ENCODE results near the gene TMBIM1. TPM values are rescaled to one million over a fixed set of nuclear protein-coding genes. Genes with fewer than 3 reads are reported as not detected.

Gene TMBIM1
- total and polyA plus RNA-seq, 8 donors, result 94.6 to 318 (median 129) TPM

GRCh38 chr2:218269900-218270720 lies 22.2 kb downstream of the TMBIM1 start, which contains the start of the genes AAMP and PNKD:
Gene AAMP (minus strand): TSS chr2:218270137. CDS start chr2:218270086, 51 bp downstream.
Gene PNKD (plus strand): TSS chr2:218270519. CDS start chr2:218270536, 17 bp downstream.
- no peaks in the 10 kb centered on the region for H3K9me3 ChIP-seq
- intact Hi-C loops (cut with DNase I; ENCODE audit: low total_unique reads), result loop anchor here (10.0 kb wide), 1 partner anchor 85 kb away; no protein-coding TSS in a partner anchor
- TF ChIP-seq POLR2AphosphoS5 (IDR thresholded peaks at IDR 0.05), result peak; percentile 57 to 87 (median 85)
- TF ChIP-seq POLR2A (IDR thresholded peaks at IDR 0.05), result peak in 2 of 4 donors; percentile 19 to 42
- TF ChIP-seq EP300 (IDR thresholded peaks at IDR 0.05), result no peak
- peak in 2 of 7 experiments; percentile 22 to 41 for TF ChIP-seq CTCF (IDR thresholded peaks at IDR 0.05)
- H3K4me1 ChIP-seq, result peaks cover 40 to 88% (median 82%) of the 10 kb centered on the region in 4 donors
- H3K4me3 ChIP-seq, result peak within 1 kb of the TSS; percentile 73 to 88 (median 82)
- peak within 1 kb of the TSS; percentile 82 to 99 (median 89) for H3K27ac ChIP-seq
- H3K27me3 ChIP-seq, result no peaks in the 10 kb centered on the region
- H3K36me3 ChIP-seq, result peaks cover 36 to 49% (median 48%) of the 10 kb centered on the region in 4 donors
- DNase-seq, result peak; percentile 100
- 0% methylated on average over 53 to 64 of the region's 64 CpGs for WGBS, 5 donors

GRCh38 chr2:218267259-218267658 lies 25.0 kb downstream of the TMBIM1 start:
- TF ChIP-seq POLR2A (IDR thresholded peaks at IDR 0.05), result no peak
- no peak for TF ChIP-seq EP300 (IDR thresholded peaks at IDR 0.05)
- no peak for TF ChIP-seq POLR2AphosphoS5 (IDR thresholded peaks at IDR 0.05)
- no peak for TF ChIP-seq CTCF (IDR thresholded peaks at IDR 0.05)
- H3K36me3 ChIP-seq, result peaks cover 24 to 58% (median 56%) of the 10 kb centered on the region in 4 donors

GRCh38 chr2:218266316-218266979 lies 25.9 kb downstream of the TMBIM1 start:
- 73 to 92% (median 81%) methylated on average over 11 to 15 of the region's 15 CpGs for WGBS, 5 donors
- no peak for DNase-seq
- intact Hi-C loops (cut with DNase I; ENCODE audit: low total_unique reads), result loop anchor here (10.0 kb wide), 1 partner anchor 82 kb away; no protein-coding TSS in a partner anchor
- peak overlapping the region in 4 of 5 donors; percentile 84 to 89 (median 86) for H3K27ac ChIP-seq
- no peak overlapping the region for H3K4me3 ChIP-seq
- no peak for TF ChIP-seq CTCF (IDR thresholded peaks at IDR 0.05)
- no peak for TF ChIP-seq POLR2A (IDR thresholded peaks at IDR 0.05)
- TF ChIP-seq EP300 (IDR thresholded peaks at IDR 0.05), result no peak
- no peak for TF ChIP-seq POLR2AphosphoS5 (IDR thresholded peaks at IDR 0.05)
- no peaks in the 10 kb centered on the region for H3K9me3 ChIP-seq
- H3K36me3 ChIP-seq, result peaks cover 24 to 58% (median 56%) of the 10 kb centered on the region in 4 donors
- no peaks in the 10 kb centered on the region for H3K27me3 ChIP-seq
- peaks cover 58 to 92% (median 87%) of the 10 kb centered on the region in 4 donors for H3K4me1 ChIP-seq

More at GRCh38 chr2:218267259-218267658, 25.0 kb downstream of the TMBIM1 start:
- intact Hi-C loops (cut with DNase I; ENCODE audit: low total_unique reads), result loop anchor here (10.0 kb wide), 1 partner anchor 82 kb away; no protein-coding TSS in a partner anchor
- peaks cover 58 to 92% (median 87%) of the 10 kb centered on the region in 4 donors for H3K4me1 ChIP-seq
- no peaks in the 10 kb centered on the region for H3K9me3 ChIP-seq
- DNase-seq, result no peak
- H3K27ac ChIP-seq, result peak overlapping the region in 2 of 5 donors; percentile 19 to 89
- no peaks in the 10 kb centered on the region for H3K27me3 ChIP-seq
- H3K4me3 ChIP-seq, result no peak overlapping the region
- WGBS, 5 donors, result 89 to 95% (median 93%) methylated on average over 6 of the region's 6 CpGs

- no peaks in the 10 kb centered on the region for H3K27me3 ChIP-seq
- no peaks in the 10 kb centered on the region for H3K9me3 ChIP-seq
- intact Hi-C loops (cut with DNase I; ENCODE audit: low total_unique reads), result loop anchor here (10.0 kb wide), 1 partner anchor 81 kb away; no protein-coding TSS in a partner anchor
- H3K36me3 ChIP-seq, result peaks cover 24 to 58% (median 56%) of the 10 kb centered on the region in 4 donors
- peak overlapping the region; percentile 57 to 89 (median 86) for H3K27ac ChIP-seq
- DNase-seq, result no peak
- H3K4me1 ChIP-seq, result peaks cover 61 to 92% (median 87%) of the 10 kb centered on the region in 4 donors
- H3K4me3 ChIP-seq, result peak overlapping the region in 1 of 4 donors; percentile 14
- TF ChIP-seq POLR2A (IDR thresholded peaks at IDR 0.05) (no peak), POLR2AphosphoS5 (IDR thresholded peaks at IDR 0.05) (no peak)
- 58 to 75% (median 59%) methylated on average over 8 of the region's 8 CpGs for WGBS, 5 donors
Measured at GRCh38 chr2:218265626-218266025, 26.7 kb downstream of the TMBIM1 start.

Data from stomach (tissue), 9 donors.